ENCODE results near the gene DDIT3.

DDIT3 gene

GRCh38 chr12:57479376-57480115, 40.8 kb downstream of the DDIT3 start, which contains the start of gene ARHGAP9:
TSS of gene ARHGAP9 (minus strand) at chr12:57479866. CDS start at chr12:57479406, 460 bp downstream.
- no peak for DNase-seq

- DNase-seq = no peak
Observed at GRCh38 chr12:57479043-57479375, 41.3 kb downstream of the DDIT3 start.

- DNase-seq = peak; percentile 60
Observed at GRCh38 chr12:57477710-57478681, 42.3 kb downstream of the DDIT3 start.

- DNase-seq = no peak
Observed at GRCh38 chr12:57476993-57477709, 43.2 kb downstream of the DDIT3 start.

- DNase-seq = peak; percentile 63
Observed at GRCh38 chr12:57476162-57476992, 43.9 kb downstream of the DDIT3 start.

GRCh38 chr12:57475271-57476161, 44.8 kb downstream of the DDIT3 start:
- no peak for DNase-seq

GRCh38 chr12:57474862-57475261, 45.5 kb downstream of the DDIT3 start:
- DNase-seq = no peak

- no peak for DNase-seq
Observed at GRCh38 chr12:57474430-57474829, 45.9 kb downstream of the DDIT3 start.

- DNase-seq = no peak
Observed at GRCh38 chr12:57473886-57474285, 46.4 kb downstream of the DDIT3 start.

- DNase-seq = no peak
Observed at GRCh38 chr12:57473392-57473791, 46.9 kb downstream of the DDIT3 start.

- DNase-seq = no peak
Observed at GRCh38 chr12:57472391-57472790, 47.9 kb downstream of the DDIT3 start.

- no peak for DNase-seq
Observed at GRCh38 chr12:57471661-57472060, 48.7 kb downstream of the DDIT3 start.

- no peak for DNase-seq
Observed at GRCh38 chr12:57470970-57471656, 49.2 kb downstream of the DDIT3 start.

- no peak for DNase-seq
Observed at GRCh38 chr12:57470286-57470969, 49.9 kb downstream of the DDIT3 start.

GRCh38 chr12:57469296-57470164, 50.8 kb downstream of the DDIT3 start:
- no peak for DNase-seq

GRCh38 chr12:57467915-57468314, 52.4 kb downstream of the DDIT3 start:
- no peak for DNase-seq

- no peak for DNase-seq
Observed at GRCh38 chr12:57467212-57467874, 53.0 kb downstream of the DDIT3 start.

Data from activated CD4-positive, CD25-positive, alpha-beta regulatory T cell treated with anti-CD3 and anti-CD28 coated beads, Interleukin-2, amount 50 U/mL, for 72 hours (primary cell).